ENCODE data around the gene MLIP.
"Not testable (repeated sequence)": the region's sequence is repeated elsewhere in the genome, so short reads cannot be mapped to it uniquely, and the experiment has no call there.

The MLIP gene

DNA sequence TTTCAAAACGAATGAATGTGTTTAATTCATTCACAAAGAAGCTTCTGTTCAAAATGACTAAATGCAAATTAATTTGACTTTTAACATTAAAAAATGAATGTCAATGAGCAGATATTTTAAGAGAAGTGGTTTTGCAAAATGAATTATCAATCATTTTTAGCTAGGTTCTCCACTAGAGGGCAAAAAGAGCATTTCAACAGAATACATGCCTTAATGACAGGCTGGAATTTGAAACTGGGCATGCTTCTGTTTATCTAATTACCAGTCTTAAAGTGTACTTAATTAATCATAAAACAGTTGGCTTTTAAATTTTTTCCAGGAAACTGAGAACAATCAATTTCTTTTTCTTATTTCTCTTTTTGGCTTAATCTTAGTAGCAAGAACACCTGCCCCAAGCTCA is 133.2 kb downstream of the MLIP start:
- Mint-ChIP-seq H3K4me3 (no peak overlapping the region), H3K36me3 (ENCODE audit: low read depth) (no peaks in the 10 kb centered on the region), H3K4me1 (ENCODE audit: low read depth) (no peaks in the 10 kb centered on the region), H3K27me3 (ENCODE audit: low read depth) (no peaks in the 10 kb centered on the region), H3K9me3 (no peaks in the 10 kb centered on the region), H3K27ac (no peak overlapping the region)
- no peak for DNase-seq (ENCODE audit: low spot score)

DNA sequence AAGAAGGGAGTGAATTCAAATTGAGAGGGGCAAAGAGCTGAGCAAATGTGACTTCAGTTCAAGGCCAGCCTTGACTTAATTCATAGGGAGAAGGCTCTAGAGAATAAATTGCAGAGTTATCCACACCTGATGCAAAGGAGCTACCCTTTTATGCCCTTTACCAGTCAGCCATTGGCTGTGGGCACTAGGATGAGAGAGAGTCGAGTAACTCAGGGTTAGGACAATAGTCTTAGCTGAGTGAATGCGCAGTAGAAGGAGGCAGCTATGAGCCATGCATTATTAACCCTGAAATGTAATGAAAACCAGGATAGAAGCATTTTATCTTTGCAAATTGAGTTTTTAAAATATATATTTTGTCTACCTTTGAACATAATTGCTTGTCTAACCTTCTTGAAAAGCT is 134.0 kb downstream of the MLIP start:
- Mint-ChIP-seq H3K9me3 (no peaks in the 10 kb centered on the region), H3K4me1 (ENCODE audit: low read depth) (no peaks in the 10 kb centered on the region), H3K36me3 (ENCODE audit: low read depth) (no peaks in the 10 kb centered on the region), H3K4me3 (no peak overlapping the region), H3K27ac (no peak overlapping the region), H3K27me3 (ENCODE audit: low read depth) (no peaks in the 10 kb centered on the region)
- DNase-seq (ENCODE audit: low spot score): no peak

DNA sequence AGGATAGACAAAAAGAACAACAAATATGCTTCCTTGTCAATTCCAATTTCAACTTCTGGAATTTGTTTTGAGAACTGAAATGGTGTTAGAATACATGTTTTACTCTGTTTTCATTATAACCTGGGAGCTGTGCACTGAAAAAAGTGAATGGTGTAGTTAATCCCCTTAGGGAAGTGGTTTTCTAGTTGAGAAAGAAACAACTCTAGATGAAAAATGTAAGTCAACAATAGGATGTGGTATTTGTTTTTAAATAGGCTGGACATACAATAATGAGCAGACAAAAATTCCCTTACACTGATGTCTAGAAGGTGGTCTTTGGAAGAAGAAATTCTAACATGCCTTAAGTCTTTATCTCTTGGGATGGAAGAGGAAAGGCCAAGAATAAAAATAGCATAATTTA is 137.1 kb downstream of the MLIP start:
- no peak overlapping the region for H3K27ac Mint-ChIP-seq
- no peaks in the 10 kb centered on the region for H3K9me3 Mint-ChIP-seq
- H3K36me3 Mint-ChIP-seq (ENCODE audit: low read depth): no peaks in the 10 kb centered on the region
- no peaks in the 10 kb centered on the region for H3K27me3 Mint-ChIP-seq (ENCODE audit: low read depth)
- no peak overlapping the region for H3K4me3 Mint-ChIP-seq
- no peak for DNase-seq (ENCODE audit: low spot score)
- no peaks in the 10 kb centered on the region for H3K4me1 Mint-ChIP-seq (ENCODE audit: low read depth)

DNA sequence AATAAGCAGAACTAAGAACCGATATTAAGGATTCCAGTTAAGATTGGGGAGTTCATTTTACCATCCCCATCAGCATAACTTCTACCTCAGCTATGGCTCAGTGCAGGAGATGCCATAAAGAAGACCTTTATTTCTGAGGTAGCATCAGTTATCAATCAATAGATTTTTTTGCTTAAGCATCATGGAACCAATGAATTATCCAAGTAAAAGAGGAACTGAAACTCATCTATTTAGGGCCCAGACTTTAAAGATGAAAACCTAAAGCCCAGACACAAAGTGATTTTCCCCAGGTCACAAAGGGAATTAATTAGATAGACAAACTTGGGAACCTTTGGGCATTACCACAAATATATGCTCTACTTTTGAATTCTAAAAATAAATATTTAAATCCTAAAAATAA is 137.8 kb downstream of the MLIP start:
- Mint-ChIP-seq H3K9me3 (no peaks in the 10 kb centered on the region), H3K4me1 (ENCODE audit: low read depth) (no peaks in the 10 kb centered on the region), H3K4me3 (no peak overlapping the region), H3K27me3 (ENCODE audit: low read depth) (no peaks in the 10 kb centered on the region), H3K27ac (no peak overlapping the region), H3K36me3 (ENCODE audit: low read depth) (no peaks in the 10 kb centered on the region)
- no peak for DNase-seq (ENCODE audit: low spot score)

DNA sequence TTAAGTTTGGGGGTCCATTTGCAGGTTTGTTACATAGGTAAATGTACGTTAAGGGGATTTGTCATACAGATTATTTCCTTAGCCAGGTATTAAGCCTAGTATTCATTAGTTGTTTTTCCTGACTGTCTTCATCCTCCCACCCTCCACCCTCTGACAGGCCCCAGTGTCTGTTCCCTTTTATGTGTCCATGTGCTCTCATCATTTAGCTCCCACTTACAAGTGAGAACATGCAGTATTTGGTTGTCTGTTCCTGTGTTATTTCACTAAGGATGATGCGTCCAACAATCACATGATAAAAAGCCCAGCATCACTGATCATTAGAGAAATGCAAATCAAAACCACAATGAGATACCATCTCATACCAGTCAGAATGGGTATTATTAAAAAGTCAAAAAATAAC is 138.6 kb downstream of the MLIP start:
- H3K27me3 Mint-ChIP-seq (ENCODE audit: low read depth); H3K4me3 Mint-ChIP-seq; DNase-seq (ENCODE audit: low spot score); H3K4me1 Mint-ChIP-seq (ENCODE audit: low read depth); H3K27ac Mint-ChIP-seq; H3K9me3 Mint-ChIP-seq; H3K36me3 Mint-ChIP-seq (ENCODE audit: low read depth): not testable (repeated sequence)

DNA sequence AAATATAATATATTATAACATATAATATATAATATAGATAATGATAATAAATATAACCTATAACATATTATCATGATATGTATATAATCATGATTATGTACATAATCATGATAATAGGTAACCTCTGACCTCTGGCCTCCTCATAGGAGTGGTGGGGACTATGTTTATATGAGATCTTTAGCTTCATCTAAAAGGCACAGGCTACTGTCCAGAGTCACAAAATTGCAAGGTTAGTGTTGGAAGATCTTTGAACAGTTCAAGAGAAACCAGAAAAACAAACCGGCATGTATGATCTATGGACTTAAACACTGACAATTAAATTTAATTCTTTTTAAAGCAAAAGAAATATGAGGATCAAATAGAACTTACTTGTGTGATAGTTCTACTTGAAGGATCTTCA is 141.3 kb downstream of the MLIP start:
- H3K4me1 Mint-ChIP-seq (ENCODE audit: low read depth): no peaks in the 10 kb centered on the region
- no peaks in the 10 kb centered on the region for H3K27me3 Mint-ChIP-seq (ENCODE audit: low read depth)
- no peak for DNase-seq (ENCODE audit: low spot score)
- no peaks in the 10 kb centered on the region for H3K9me3 Mint-ChIP-seq
- no peaks in the 10 kb centered on the region for H3K36me3 Mint-ChIP-seq (ENCODE audit: low read depth)
- H3K4me3 Mint-ChIP-seq: no peak overlapping the region
- H3K27ac Mint-ChIP-seq: no peak overlapping the region

DNA sequence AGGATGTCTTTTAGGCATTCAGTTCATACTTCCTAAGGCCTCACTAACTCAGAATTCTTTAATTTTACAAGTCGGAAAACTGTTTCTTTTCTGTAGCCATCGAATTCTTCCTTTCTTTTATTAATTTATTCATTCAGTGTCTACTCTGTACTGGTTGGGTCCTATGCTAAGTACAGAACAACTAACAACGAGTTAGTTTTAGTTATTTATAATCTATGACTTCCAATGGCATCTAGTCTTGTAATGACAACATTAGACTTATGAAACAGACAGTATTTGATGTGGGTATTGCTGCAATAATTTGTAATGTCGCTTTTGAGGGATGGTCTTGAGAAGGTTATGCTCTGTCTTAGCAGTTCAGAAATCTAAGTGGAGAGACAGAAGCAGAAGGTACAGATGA is 141.7 kb downstream of the MLIP start:
- no peaks in the 10 kb centered on the region for H3K36me3 Mint-ChIP-seq (ENCODE audit: low read depth)
- H3K9me3 Mint-ChIP-seq: no peaks in the 10 kb centered on the region
- H3K27ac Mint-ChIP-seq: no peak overlapping the region
- DNase-seq (ENCODE audit: low spot score): no peak
- H3K27me3 Mint-ChIP-seq (ENCODE audit: low read depth): no peaks in the 10 kb centered on the region
- no peaks in the 10 kb centered on the region for H3K4me1 Mint-ChIP-seq (ENCODE audit: low read depth)
- no peak overlapping the region for H3K4me3 Mint-ChIP-seq

DNA sequence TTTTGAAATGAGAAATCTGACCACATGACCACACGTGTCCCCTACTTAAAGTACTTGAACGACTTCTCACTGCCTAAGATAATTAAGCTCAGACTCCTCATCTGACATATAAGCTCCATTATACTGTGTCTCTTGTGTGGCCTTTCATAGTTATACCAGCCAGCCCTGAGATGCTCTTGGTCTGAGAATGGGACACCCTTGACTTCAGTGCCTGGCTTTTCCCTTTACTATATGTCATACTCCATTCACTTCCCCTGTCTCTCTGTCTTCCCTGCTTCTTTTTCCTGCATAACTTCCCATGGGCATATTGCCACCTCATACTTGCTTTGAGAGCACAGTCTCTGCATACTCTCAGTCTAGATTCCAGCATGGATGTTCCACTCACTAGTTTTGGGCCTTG is 143.6 kb downstream of the MLIP start:
- Mint-ChIP-seq H3K27me3 (ENCODE audit: low read depth) (no peaks in the 10 kb centered on the region), H3K4me1 (ENCODE audit: low read depth) (no peaks in the 10 kb centered on the region), H3K27ac (no peak overlapping the region), H3K36me3 (ENCODE audit: low read depth) (no peaks in the 10 kb centered on the region), H3K4me3 (no peak overlapping the region), H3K9me3 (no peaks in the 10 kb centered on the region)
- DNase-seq (ENCODE audit: low spot score): no peak

DNA sequence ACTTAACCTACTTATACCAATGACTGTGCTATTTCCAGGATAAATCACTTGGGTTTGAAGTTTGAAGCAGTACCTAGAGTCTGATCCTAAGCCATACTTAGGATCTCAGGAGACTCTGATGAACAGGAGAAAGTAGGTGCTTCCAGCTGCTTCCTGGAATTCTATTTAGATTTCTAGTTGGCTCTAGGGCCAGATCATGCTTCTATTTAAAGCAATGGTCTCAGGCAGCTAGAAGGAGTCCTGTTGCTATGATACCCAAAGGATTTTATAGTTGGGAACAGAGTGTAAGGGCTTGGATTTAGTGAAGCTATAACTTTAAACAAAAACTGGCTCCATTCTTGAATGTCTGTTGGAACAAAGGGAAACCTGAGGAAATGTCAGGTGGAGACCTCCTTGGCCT is 144.6 kb downstream of the MLIP start:
- Mint-ChIP-seq H3K27me3 (ENCODE audit: low read depth) (no peaks in the 10 kb centered on the region), H3K4me3 (no peak overlapping the region), H3K27ac (no peak overlapping the region), H3K9me3 (no peaks in the 10 kb centered on the region), H3K36me3 (ENCODE audit: low read depth) (no peaks in the 10 kb centered on the region), H3K4me1 (ENCODE audit: low read depth) (no peaks in the 10 kb centered on the region)
- DNase-seq (ENCODE audit: low spot score): no peak

DNA sequence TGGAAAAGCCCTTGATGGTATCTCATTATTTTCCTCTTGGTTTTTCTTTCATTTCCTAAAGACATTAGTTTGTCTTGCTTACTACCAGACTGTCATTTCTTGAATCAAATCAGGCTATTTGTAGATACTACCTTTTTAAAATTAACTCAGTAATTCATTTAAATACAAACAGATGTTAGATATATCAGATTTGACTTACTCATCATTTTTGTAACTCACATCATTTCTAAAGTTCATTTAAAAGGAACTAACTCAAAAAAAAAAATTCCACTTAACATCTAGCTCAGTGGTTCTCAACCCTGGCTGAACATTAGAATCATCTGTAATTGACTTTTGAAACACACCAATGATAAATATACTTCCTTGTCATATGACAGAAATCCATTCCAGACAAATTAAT is 148.8 kb downstream of the MLIP start:
- Mint-ChIP-seq H3K4me1 (ENCODE audit: low read depth) (no peaks in the 10 kb centered on the region), H3K9me3 (no peaks in the 10 kb centered on the region), H3K27ac (no peak overlapping the region), H3K4me3 (no peak overlapping the region), H3K36me3 (ENCODE audit: low read depth) (no peaks in the 10 kb centered on the region), H3K27me3 (ENCODE audit: low read depth) (no peaks in the 10 kb centered on the region)
- DNase-seq (ENCODE audit: low spot score): no peak

DNA sequence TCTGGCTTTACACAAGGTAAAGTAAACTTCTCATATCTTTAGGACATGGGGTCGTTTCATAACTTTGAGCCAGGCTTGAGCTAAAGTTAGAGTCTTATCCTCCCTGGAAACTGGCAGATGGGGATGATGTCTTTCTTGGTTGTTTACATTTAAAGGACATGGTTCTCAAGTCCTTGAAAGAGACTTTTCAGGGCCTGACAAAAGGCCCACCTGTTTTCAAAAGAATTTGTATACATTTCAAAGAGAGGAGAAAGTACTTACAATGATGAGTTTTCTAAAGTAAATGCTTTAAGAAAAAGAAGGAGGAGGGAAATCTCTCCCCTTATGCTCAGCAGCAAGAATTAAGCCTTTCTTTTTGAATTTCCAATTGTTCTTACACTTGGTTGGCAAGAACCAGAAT is 151.3 kb downstream of the MLIP start:
- Mint-ChIP-seq H3K27me3 (ENCODE audit: low read depth) (no peaks in the 10 kb centered on the region), H3K4me3 (no peak overlapping the region), H3K4me1 (ENCODE audit: low read depth) (no peaks in the 10 kb centered on the region), H3K27ac (no peak overlapping the region), H3K36me3 (ENCODE audit: low read depth) (no peaks in the 10 kb centered on the region), H3K9me3 (no peaks in the 10 kb centered on the region)
- no peak for DNase-seq (ENCODE audit: low spot score)

DNA sequence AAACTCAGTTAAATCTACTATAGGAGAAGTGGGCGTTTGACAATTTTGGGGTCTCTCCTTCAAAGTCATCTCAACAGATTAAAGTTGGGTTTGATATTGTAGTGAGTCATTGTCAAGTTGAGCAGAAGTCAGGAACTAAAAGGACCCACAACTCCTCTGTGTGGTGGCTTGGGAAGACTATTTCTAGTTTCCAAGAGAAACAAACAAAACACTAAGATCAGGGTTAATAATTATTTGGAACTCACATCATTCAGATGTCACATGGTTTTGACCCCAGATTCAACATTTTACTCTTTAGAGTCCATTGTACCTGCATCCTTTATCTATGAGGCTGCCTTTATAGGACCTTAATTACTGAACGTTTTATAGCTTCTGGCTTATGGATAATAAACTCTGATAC is 151.7 kb downstream of the MLIP start:
- Mint-ChIP-seq H3K4me3 (no peak overlapping the region), H3K27ac (no peak overlapping the region), H3K36me3 (ENCODE audit: low read depth) (no peaks in the 10 kb centered on the region), H3K9me3 (no peaks in the 10 kb centered on the region), H3K4me1 (ENCODE audit: low read depth) (no peaks in the 10 kb centered on the region), H3K27me3 (ENCODE audit: low read depth) (no peaks in the 10 kb centered on the region)
- DNase-seq (ENCODE audit: low spot score): no peak

DNA sequence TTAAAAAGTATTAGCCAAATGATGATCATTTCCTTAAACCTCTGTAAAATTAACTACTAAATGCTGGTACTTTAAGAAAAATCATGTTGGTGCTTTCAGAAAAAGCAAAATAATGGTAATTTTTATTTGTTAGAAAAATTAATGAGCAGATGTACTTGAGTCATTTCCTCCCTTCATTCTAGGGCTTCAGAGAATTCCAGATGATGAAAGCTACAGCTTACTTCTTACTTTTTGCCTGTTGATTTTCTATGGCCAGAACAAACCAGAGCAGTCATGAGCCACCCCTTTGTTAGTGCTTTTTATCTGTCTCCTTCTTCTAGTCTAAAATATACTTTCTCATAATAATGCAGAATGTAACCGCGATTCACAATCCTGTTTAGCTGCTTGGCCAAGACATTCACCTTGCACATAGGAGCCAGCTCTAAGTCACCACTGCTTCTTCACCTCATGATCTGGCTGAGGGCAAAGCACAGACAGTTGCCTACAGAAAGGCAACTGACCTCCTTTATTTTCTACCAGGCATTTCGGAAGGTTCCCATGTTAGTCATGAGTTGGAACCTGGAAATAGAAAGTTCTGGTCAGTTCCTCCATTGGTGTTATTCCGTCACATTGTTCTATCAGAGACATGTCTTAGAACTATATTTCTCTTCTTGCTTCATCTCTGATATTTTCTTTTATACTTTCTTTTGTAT is 153.5 kb downstream of the MLIP start:
- no peaks in the 10 kb centered on the region for H3K27me3 Mint-ChIP-seq (ENCODE audit: low read depth)
- no peak for DNase-seq (ENCODE audit: low spot score)
- H3K9me3 Mint-ChIP-seq: no peaks in the 10 kb centered on the region
- H3K36me3 Mint-ChIP-seq (ENCODE audit: low read depth): no peaks in the 10 kb centered on the region
- H3K27ac Mint-ChIP-seq: no peak overlapping the region
- H3K4me3 Mint-ChIP-seq: no peak overlapping the region
- H3K4me1 Mint-ChIP-seq (ENCODE audit: low read depth): no peaks in the 10 kb centered on the region

DNA sequence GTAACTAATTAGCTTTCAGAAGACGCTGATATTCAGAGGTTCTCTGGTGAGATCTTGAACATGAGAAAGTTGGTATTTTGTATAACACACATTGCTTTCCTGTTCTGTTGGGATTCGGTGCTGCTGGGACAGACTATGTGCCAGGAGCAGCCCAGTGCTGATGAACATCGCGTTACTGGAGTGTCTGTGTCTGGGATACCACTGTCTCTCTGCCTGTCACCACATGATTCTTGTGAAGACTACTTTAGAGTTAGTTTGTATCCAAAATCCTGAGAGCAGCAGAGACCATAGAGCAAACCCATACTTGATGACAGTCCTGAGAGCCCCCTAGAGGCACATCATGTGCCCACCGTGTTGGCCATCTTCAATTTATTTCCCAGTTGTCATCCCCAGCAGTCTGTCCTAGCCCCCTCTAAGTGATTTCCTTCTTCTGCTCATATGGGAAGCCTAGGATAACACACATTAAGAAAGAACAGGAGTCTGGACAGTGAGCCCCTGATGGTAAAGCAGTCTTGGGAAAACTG is 155.2 kb downstream of the MLIP start:
- Mint-ChIP-seq H3K27ac (no peak overlapping the region), H3K4me1 (ENCODE audit: low read depth) (no peaks in the 10 kb centered on the region), H3K9me3 (no peaks in the 10 kb centered on the region), H3K4me3 (no peak overlapping the region), H3K27me3 (ENCODE audit: low read depth) (no peaks in the 10 kb centered on the region), H3K36me3 (ENCODE audit: low read depth) (no peaks in the 10 kb centered on the region)
- DNase-seq (ENCODE audit: low spot score): no peak

DNA sequence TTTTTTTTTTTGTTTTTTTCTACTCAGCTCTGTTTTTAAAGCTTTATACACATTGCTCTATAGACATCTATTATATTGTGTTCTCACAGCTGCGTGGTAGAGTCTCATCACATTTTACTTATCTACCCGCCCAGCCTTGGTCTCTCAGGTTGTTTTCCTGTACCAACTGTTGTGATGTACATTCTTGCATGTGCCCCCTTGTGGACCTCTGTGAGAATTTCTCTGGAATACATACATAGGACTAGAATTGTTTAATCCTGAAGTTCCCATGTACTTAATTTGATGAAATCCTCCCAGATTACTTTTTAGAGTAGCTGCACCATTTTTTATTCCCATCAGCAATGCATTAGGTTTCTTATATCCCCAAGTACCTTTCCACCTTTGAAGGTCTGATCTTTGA is 156.6 kb downstream of the MLIP start:
- Mint-ChIP-seq H3K27me3 (ENCODE audit: low read depth) (no peaks in the 10 kb centered on the region), H3K27ac (no peak overlapping the region), H3K4me1 (ENCODE audit: low read depth) (no peaks in the 10 kb centered on the region), H3K9me3 (no peaks in the 10 kb centered on the region), H3K36me3 (ENCODE audit: low read depth) (no peaks in the 10 kb centered on the region), H3K4me3 (no peak overlapping the region)
- DNase-seq (ENCODE audit: low spot score): no peak

Measured in T-helper 2 cell treated with Interferon-gamma antibody and Interleukin-4, amounts not matched to agents 5 μg/mL and 100 μg/mL, for 36 hours (primary cell).